ENCODE measurements around the gene COPA.

DNA sequence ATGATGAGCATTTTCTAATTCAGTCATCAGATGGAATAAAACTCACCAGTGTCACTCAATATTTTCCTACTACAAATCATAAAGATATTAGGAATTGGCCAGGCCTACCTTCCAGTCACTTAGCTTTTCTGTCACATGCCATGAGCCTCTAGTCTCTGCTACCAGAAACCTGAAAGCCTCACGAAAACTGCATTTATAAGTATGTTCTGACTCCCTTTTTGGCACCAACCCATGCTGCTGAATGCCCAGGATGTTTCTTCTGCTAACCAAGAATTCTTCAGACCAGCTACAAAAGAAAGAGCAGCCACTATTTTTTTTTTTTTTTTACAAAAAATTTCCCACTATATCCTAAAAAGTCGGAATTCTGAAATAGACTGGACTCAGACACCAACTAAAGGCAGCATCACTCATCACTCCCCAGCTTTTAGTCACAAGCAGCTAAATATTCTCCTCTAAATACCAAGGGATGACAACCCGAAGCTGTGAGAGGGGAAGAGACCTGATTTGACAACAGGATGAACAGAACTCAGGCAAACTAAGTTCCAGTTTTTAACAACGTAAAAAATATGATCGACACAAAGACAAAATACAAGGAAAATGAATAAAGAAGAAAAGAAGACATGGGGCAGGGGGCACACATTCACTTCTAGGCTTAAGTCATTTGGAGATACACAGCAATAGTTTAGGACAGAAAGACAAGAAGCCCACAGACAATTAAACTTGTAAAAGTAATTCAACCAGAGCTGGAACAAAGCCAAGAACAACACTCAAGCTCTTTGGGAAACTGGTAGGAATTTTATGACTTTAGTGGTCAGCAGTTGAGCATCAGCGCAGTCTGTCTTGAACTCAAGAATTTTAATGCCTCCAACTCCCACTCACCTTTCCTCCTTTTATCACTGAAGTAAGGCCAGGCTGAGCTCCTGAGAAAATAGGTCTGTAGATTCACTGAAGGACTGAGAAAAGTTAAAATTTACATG is 82.4 kb downstream of the COPA start:
- no peak for TF ChIP-seq CTCF (IDR thresholded peaks at IDR 0.05)
- TF ChIP-seq POLR2A (IDR thresholded peaks at IDR 0.05) = no peak
- TF ChIP-seq POLR2AphosphoS5 (IDR thresholded peaks at IDR 0.05) = no peak
- no peak for TF ChIP-seq EP300 (IDR thresholded peaks at IDR 0.05)

All from stomach (tissue), 4 donors.